ENCODE data around the gene TNRC6C.

The TNRC6C gene

DNA sequence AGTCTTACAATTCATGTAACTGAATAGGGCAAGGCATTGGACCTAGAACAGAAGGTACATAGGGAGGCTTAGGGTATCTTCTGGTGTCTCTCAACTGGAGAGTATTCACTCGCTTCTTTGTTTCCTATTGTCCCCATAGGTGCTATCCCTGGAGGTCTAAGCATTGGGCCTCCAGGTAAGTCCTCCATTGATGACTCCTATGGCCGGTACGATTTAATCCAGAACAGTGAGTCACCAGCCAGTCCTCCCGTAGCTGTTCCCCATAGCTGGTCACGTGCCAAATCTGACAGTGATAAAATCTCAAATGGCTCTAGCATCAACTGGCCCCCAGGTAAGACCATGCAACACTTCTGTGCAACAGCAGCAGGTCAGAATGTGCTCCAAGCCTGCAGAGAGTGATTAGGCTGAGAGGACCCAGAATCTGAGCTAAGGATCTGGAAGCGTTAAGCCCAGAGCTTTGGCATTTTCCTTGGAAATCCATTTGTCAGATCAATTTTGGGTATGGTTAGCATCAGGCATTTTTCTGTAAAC, 134.4 kb downstream of the TNRC6C start:
- DNase-seq: no peak

DNA sequence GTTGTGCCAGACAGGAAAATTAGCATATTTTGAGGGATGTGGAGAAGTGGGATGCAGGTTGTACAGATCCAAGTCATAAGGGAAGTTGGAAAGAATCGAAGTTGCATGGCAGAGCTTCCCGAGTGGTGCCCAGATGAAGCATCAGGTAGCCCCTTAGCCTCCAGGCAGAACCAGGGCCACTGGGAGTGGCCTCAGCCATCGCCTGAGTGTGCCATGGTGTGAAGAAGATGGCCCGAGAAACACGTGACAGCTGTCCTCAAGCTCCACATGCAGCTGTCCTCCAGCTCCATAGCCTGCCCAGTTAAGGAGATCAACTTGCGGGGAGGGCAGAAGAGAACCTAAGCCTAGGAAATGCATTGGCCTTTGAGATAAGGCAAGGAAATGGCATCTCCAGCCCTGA, 136.5 kb downstream of the TNRC6C start:
- DNase-seq: no peak

DNA sequence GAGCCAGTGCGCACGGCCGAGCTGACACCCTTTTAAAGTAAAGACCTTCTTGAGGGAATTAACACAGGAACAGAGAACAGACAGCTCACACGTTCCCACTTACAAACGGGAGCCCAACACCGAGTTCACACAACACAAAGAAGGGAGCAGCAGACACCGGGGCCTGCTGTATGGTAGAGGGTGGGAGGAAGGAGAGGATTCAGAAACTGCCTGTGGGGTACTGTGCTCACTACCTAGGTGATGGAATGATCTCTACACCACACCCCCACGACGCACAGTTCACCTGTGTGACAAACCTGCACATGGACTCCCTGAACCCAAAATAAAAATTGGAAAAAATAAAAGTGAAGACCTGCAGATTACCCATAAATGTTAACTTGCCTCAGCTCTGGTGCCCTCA, 137.6 kb downstream of the TNRC6C start:
- DNase-seq: no peak

DNA sequence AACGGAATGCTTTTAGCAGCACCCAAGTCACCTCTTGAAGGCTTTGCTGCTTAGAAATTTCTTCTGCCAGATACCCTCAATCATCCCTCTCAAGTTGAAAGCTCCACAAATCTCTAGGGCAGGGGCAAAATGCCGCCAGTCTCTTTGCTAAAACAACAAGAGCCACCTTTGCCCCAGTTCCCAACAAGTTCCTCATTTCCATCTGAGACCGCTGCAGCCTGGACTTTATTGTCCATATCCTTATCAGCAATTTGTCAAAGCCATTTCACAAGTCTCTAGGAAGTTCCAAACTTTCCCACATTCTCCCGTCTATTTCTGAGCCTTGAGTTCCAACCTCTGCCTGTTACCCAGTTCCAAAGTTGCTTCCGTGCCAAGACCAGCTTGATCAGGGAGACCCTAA, 142.6 kb downstream of the TNRC6C start:
- no peak for DNase-seq

DNA sequence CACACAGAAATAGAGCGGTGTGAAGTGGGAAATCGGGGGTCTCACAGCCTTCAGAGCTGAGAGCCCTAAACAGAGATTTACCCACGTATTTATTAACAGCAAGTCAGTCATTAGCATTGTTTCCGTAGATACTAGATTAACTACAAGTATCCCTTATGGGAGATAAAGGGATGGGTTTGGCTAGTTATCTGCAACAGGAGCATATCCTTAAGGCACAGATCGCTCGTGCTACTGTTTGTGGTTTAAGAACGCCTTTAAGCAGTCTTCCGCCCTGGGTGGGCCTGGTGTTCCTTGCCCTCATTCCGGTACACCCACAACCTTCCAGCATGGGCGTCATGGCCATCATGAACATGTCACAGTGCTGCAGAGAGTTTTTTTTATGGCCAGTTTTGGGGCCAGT, 143.0 kb downstream of the TNRC6C start:
- no peak for DNase-seq

DNA sequence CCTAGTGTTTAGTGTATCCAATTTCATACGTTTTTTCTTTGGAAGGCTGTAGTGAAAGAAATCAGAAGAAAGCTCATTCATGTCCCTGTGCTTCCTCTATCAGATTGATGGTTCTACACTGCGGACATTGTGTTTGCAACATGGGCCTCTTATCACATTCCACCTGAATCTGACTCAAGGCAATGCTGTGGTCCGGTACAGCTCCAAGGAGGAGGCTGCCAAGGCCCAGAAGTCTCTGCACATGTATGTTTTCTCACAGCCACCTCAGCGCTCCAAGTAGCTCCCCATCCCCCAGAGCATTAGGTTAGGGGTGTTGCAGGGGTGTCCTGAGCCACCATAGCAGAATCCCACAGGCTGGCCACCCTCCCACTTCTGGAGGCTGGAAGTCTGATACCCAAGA, 144.8 kb downstream of the TNRC6C start:
- DNase-seq: no peak

DNA sequence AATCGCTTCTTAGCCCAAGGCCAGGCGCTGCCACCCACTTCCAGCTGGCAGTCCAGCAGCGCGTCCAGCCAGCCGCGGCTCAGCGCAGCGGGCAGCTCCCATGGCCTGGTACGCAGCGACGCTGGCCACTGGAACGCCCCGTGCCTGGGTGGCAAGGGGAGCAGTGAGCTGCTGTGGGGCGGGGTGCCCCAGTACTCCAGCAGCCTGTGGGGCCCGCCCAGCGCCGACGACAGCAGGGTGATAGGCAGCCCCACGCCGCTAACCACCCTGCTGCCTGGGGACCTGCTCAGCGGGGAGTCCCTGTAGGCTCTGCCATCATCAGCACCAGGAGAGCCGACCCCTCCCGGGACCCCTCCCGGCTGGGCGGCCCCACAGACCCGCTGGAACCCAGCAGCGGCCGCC, 146.0 kb downstream of the TNRC6C start:
- no peak for DNase-seq

DNA sequence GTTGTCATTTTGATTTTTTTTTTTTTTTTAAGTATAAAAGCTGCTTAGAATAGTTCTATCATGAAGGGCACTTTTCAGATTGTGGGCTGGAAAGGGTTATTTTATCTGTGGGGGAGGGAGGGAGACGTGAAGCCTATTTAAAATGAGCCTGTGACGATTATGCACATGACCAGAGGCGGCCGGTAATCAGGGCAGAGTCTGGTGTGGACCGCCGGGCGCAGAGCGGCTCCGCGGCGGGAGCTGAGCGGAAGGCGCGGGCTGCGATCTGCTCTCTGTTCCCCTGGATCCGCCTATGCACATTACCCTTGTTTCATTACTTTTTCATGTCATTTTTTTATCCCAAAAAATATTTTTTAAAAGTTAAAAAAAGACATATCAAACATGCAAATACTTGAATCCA, 146.6 kb downstream of the TNRC6C start:
- DNase-seq: no peak

DNA sequence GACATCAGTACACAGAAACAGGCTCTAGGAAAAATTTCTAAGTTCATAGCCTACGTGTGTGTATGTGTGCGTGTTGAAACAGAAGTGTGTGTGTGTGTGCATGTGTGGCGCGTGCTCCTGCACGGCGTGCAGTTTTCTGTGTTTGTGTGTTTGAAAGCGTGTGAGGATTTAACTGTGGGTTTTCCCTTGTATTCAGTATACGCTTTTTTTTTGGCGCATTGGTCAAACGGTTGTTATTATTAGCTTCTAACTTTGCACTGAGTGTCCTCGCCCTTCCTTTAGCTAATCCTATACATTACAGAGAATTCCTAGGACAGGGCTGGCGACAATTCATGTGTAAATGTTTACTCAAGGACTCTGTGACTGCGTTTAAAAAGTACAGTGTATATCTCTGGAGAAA, 147.0 kb downstream of the TNRC6C start:
- DNase-seq: no peak

DNA sequence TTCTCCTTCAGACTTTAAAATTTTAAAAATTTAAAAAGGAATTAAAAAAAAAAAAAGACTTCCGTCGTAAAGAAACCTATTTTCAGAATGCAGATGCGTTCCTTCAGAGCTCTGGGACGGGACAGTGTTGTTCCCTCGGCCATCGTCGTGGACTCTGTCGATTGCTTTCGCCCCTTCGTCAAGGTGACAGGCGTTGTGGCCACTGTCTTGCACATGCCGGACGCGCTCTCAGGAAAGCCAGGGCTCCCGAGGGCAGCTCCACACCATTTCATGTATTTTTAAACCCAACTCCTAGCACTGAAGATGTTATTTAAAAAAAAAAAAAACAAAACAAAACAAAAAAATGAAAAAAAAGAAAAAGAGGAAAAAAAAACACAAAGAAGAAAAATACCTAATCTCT, 147.7 kb downstream of the TNRC6C start:
- no peak for DNase-seq

DNA sequence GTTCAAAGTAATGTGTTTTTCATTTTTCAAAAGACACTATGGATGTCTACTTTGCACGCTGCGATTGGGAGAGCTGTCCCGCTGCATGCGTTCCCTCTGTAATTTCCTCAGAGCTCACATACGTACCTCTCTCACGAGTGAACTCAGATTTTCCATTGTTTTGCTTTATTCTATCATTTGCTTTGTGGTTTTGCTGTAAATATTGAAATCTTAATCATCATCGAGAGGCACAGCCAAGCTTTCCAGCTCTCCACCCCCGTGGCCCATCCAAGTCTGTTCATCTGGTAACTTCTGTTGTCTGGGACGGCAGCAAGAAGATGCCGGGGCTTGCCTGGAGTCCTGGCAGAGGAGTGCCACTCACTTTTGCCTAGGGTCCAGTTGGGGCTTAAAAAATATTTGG, 149.0 kb downstream of the TNRC6C start:
- no peak for DNase-seq

DNA sequence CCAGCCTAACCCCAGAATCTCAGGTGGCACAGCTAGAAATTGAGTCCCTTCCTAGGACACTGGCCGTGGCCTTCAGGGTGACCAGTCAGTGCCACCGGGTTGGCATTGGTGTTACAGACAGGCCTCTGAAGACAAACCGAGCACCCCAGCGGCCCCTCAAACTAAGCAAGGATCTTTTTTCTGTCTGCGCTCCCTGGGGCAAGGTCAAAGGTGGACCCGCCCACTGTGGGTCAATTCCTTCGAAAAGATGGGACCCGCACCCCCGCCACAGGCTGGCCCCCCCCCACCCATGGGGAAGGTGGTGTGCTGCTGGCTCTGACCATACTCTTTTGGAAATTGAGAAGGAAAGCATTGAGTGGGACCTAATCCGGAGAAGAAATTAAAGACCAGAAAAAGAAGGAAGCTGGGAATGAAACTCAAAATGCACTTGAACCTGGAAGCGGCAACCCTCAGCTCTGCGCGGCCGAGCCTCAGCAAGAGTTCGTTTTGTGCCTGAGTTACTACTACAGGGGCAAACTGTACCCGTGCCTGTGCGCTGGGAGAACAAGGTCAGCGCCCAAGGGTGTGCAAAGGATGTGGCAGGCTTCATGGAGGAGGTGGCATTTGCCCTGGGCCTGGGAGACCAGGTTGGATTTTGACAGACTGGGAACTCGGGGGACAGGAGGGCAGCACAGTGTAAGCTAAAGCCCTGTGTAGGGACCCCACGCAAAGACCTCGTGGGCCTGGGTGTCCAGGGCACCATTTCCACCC, 149.6 kb downstream of the TNRC6C start:
- no peak for DNase-seq

DNA sequence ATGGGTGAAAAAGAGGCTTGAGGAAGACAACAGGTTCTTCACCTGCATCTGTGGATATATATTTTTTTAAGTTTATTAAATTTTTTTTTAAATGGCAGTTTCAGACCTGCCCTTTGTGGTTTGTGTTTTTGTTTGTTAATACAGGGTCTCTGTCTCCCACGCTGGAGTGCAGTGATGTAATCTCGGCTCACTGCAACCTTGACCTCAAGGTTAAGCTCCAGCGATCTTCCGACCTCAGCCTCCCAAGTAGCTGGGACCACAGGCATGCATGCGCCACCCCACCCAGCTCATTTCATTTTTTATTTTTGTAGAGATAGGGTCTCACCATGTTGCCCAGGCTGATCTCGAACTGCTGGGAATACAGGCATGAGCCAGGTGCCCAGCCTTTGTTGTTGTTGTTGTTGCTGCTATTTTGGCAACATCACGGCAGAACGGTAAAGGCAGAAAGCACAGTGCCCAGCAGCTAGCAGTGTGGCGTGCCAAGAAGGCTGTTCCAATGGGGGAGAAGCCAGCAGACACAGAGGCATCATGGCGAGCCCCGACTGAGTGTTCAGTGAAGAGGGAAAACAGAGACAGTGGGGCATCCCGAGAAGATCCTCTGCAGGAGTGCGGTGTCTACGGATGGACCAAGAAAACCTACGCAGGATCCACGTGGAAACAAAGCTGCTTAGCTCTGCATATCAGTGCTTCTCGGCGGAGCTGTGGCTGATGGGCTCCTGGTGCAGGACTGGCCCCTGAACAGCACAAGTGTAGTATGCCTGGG, 150.4 kb downstream of the TNRC6C start:
- DNase-seq: no peak

DNA sequence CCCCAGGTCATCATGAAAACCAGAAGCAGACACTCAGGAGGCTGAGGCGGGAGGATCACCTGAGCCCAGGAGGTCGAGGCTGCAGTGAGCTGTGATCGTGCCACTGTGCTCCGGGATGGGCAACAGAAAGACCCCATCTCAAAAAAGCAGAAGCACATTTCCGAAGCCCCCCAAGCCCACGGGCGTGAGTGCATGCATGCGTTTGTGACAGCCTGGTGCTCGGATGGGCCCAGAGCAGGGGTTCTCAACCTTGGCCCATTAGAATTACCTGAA, 150.9 kb downstream of the TNRC6C start:
- DNase-seq: no peak

DNA sequence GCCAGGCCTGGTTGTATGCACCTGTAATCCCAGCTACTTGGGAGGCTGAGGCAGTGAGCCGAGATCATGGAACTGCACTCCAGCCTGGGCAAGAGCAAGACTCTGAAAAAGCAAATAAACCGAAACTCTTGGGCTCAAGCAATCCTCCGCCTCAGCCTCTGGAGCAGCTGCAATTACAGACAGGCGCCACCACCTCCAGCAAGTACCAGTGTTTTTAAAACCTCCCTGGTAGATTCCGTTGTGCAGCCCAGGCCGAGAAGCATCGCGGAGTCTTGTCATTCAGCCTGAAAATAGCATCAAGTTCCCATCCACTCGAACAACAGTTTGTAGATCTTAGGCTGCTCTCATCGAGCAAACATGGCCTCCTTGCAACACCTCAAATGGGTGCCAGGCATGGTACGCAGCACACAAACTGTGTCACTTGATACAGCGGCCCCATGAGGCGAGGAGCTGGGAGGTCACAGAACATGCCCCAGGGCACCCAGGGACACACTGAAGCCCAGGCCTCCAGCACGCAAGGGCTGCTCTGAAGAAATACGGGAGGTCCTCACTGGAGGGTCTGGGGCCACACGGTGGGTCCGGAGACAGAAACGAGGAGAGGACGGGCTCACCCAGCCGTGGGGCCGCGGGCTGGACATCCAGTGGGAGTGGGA, 152.0 kb downstream of the TNRC6C start:
- DNase-seq: no peak

DNA sequence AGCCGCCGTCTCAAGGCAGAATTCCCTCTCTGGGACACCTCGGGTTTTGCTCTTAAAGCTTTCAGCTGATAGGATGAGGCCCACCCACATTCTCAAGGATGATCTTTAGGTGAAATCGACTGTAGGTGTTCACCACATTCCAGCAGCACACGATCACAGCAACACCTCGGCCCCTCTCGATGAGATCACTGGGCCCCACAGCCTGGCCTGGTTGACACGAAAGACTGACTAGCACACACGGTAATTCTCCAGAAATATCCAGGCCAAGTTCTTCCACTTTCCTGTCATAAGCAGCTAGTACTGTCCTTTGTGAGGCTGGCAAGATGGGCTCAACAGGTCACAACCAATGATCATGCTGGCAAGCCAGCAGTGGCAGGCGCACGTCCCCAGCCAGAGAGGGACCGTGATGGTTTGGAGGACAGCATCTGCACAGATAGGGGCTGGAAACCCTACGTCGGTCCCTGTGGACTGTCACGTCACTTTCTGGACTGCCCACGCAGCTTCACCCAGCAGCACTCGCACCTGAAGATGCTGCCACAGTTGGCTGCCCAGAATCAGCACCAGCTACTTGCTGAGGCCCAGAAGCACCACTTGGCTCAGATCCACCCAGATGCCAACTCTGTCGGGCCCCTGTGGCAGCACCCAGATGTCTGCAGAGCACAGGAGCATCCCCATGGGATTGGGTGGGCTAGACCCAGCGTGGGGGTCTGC, 152.7 kb downstream of the TNRC6C start:
- DNase-seq: no peak

DNA sequence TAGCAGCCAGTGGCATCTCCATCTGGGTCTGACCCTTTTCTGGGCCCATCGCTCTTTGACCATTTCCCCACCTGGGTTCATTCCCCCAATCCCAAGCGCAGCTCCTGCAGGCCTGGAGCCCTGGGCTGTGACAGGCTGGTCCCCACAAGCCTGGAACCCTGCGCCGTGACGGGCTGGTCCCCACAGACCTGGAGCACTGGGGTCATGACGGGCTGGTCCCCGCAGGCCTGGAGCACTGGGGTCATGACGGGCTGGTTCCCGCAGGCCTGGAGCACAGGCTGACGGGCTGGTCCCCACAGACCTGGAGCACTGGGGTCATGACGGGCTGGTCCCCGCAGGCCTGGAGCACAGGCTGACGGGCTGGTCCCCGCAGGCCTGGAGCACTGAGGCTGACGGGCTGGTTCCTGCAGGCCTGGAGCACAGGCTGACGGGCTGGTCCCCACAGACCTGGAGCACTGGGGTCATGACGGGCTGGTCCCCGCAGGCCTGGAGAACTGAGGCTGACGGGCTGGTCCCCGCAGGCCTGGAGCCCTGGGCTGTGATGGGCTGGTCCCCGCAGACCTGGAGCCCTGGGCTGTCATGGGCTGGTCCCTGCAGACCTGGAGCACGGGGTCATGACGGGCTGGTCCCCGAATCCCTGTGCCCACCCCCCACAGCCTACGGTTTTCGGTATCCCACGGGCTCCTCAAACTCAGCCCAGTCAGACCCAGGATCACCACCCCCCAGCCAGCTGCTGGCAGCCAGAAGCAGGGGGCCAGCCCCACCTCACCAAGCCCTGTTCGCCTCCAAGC, 153.4 kb downstream of the TNRC6C start:
- no peak for DNase-seq

DNA sequence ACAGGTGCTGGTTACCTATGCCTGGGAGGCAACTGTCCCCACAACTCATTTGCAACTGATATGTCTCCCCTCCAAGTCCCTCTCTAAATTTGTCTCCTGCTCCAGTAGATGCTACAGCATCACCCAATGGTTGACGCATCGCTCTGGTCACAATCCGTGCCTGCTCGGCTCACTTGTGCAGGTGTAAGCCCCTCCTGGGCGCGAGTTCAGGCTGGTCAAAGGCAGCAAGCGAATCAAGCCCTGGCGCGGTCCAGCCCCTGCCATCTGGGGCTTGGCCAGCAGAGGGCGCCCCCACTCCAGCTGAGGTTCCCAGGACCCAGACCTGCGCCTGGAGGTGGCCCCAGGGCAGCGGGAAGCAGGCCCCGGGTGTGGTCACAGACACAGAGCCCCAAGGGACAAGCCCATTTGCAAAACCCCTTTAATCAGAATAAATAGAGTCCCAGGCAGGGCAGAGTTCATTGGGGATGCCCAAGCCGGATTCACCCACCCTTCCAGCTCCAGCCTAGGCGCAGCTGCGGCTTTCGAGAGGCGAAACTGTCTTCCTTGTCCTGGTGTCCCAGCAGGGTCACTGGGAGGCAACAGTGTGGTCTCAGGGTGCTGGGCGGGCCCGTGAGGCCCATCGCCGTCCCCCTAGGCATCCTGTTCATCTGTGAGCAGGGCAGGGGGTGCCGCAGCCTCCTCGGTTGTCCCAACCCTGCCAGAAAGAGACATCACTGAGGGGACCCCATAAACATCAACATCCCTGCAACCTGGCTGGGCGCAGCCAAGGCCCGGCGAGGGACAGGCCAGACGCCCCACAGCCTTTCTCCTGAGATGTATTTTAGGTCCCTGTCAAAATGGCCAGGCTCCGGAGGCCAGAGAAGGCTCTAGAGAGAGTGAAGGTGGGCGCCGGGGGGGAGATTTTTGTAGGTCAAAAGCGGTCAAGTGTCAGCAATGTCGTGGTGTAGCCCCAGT, 154.3 kb downstream of the TNRC6C start:
- peak; percentile 39 to 65 for DNase-seq

DNA sequence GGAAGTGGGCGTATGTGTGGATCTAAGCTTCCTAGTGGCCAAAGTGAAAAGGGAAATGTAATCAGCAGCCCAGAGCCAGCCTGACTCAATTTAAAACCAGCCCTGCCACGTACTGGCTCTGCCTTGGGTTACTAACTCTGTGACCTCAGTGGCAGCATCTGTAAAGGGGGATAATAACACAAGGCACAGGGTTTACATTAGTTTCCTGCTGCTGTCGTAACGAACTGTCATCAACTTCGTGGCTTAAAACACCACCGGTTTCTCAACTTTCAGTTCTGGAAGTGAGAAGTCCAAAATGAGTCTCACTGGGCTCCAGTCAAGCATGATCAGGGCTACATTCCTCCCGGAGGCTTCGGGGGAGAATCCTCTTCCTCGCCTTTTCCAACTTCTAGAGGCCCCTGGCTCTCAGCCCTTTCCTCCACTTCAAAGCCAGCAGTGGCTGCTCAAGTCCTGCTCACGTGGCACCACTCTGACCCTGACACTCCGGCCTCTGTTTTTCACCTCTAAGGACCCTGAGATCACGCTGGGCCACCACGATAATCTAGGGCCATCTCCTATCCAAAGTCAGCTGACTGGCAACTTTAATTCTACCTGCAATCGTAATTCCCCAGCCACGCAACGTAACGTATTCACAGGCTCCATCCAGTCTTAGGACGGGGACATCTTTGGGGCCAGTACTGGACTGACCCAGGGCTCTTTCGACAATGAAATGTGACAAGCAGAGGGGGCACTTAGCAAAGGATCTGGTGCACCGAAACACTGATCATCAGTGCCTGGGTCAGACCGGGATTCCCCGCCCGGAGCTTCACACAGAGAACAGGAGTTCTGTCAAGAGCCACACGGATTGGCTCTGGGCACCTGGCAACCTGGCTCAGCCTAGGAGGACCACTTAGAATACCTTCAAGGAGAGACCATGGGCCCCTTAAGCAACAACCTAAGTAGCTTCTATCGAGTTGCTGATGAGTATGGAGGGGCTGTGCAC, 155.6 kb downstream of the TNRC6C start:
- no peak for DNase-seq

All from NCI-H1930 (cell line).